HG03159 (cell line): ENCODE results near the gene FRAT2.
"Not testable (repeated sequence)": the region's sequence is repeated elsewhere in the genome, so short reads cannot be mapped to it uniquely, and the experiment has no call there.

ENCODE experiments used
- ATAC-seq: cut with Tn5 transposase; IDR thresholded peaks from one replicate; pipeline ENCODE4 v1.9.1; 2021; ENCODE audit warnings: mild to moderate bottlenecking, moderate library complexity; ENCODE audit not compliant: unreplicated experiment

FRAT2 gene

GRCh38 chr10:97356918-97357317 is 22.4 kb upstream of the FRAT2 start:
- ATAC-seq = no peak

- no peak for ATAC-seq
Measured at GRCh38 chr10:97356318-97356914, 21.9 kb upstream of the FRAT2 start.

- no peak for ATAC-seq
Measured at GRCh38 chr10:97355571-97355975, 21.0 kb upstream of the FRAT2 start.

GRCh38 chr10:97353945-97354344 is 19.4 kb upstream of the FRAT2 start:
- no peak for ATAC-seq

- no peak for ATAC-seq
Measured at GRCh38 chr10:97349752-97350513, 15.4 kb upstream of the FRAT2 start.

- no peak for ATAC-seq
Measured at GRCh38 chr10:97347317-97347716, 12.8 kb upstream of the FRAT2 start.

GRCh38 chr10:97343664-97344063 is 9.1 kb upstream of the FRAT2 start:
- not testable (repeated sequence) for ATAC-seq

GRCh38 chr10:97341416-97341815 is 6.9 kb upstream of the FRAT2 start:
- no peak for ATAC-seq

GRCh38 chr10:97338041-97338440 is 3.5 kb upstream of the FRAT2 start:
- no peak for ATAC-seq

- no peak for ATAC-seq
Measured at GRCh38 chr10:97336942-97337831, 2.7 kb upstream of the FRAT2 start.

- no peak for ATAC-seq
Measured at GRCh38 chr10:97336446-97336845, 1.9 kb upstream of the FRAT2 start.

GRCh38 chr10:97336006-97336405 is 1.5 kb upstream of the FRAT2 start:
- ATAC-seq = no peak

- no peak for ATAC-seq
Measured at GRCh38 chr10:97335188-97335619, 675 bp upstream of the FRAT2 start.

GRCh38 chr10:97333601-97334369 is 744 bp downstream of the FRAT2 start:
- ATAC-seq = peak; percentile 20

GRCh38 chr10:97333351-97333600 is 1.3 kb downstream of the FRAT2 start:
- no peak for ATAC-seq

GRCh38 chr10:97332591-97333350 is 1.8 kb downstream of the FRAT2 start:
- no peak for ATAC-seq

GRCh38 chr10:97331153-97331703 is 3.3 kb downstream of the FRAT2 start:
- no peak for ATAC-seq

GRCh38 chr10:97329766-97330165 is 4.8 kb downstream of the FRAT2 start:
- ATAC-seq = no peak

- no peak for ATAC-seq
Measured at GRCh38 chr10:97328646-97329453, 5.7 kb downstream of the FRAT2 start.
